CD14-positive monocyte (primary cell): Measurements from ENCODE around the gene THRB. TPM values are rescaled to one million over a fixed set of nuclear protein-coding genes. Genes with fewer than 3 reads are reported as not detected.

Experiments
- DNase-seq, 3 donors: peaks; one replicate each; pipeline ENCODE4 v3.0.0-alpha.2; 2011 to 2022
- H2AFZ ChIP-seq: 2 replicates; pipeline ENCODE4 v1.6.0; 2012; ENCODE audit warnings: mild to moderate bottlenecking, low read depth, low read length, inconsistent platforms; ENCODE audit not compliant: insufficient read depth, poor library complexity, severe bottlenecking
- H3K27ac ChIP-seq, 2 donors: 1 replicate in 1 of 2; 2 replicates in 1 of 2; pipeline ENCODE4 v1.5.1; 2012 to 2013; ENCODE audit warnings: low read length in 2 of 2, control low read depth in 1 of 2, inconsistent platforms in 1 of 2, low read depth in 1 of 2, mild to moderate bottlenecking in 1 of 2
- H3K27me3 ChIP-seq, 2 donors: one replicate each; pipeline versions ENCODE4 v1.6.0 to v1.6.1; 2011 to 2013; ENCODE audit warnings: low read length in 2 of 2; ENCODE audit not compliant: control insufficient read depth in 2 of 2, insufficient read depth in 2 of 2
- H3K36me3 ChIP-seq, 2 donors: replicated peaks in 1 of 2; 1 replicate in 1 of 2; 2 replicates in 1 of 2; pipeline versions ENCODE4 v1.5.1 to v1.6.1; 2012 to 2013; ENCODE audit warnings: low read length in 2 of 2, control low read depth in 1 of 2, inconsistent platforms in 1 of 2, mild to moderate bottlenecking in 1 of 2; ENCODE audit not compliant: insufficient read depth in 2 of 2, control insufficient read depth in 1 of 2
- H3K4me1 ChIP-seq, 2 donors: 1 replicate in 1 of 2; 2 replicates in 1 of 2; pipeline versions ENCODE4 v1.5.1 to v1.6.1; 2012 to 2013; ENCODE audit warnings: low read length in 2 of 2, control low read depth in 1 of 2, inconsistent platforms in 1 of 2, mild to moderate bottlenecking in 1 of 2, moderate library complexity in 1 of 2; ENCODE audit not compliant: insufficient read depth in 2 of 2, control insufficient read depth in 1 of 2
- H3K4me2 ChIP-seq: replicated peaks from 2 replicates; pipeline ENCODE3; 2012; ENCODE audit warnings: low read length, moderate library complexity, mild to moderate bottlenecking; ENCODE audit not compliant: poor library complexity, severe bottlenecking; ENCODE audit errors: extremely low read depth
- H3K4me3 ChIP-seq, 3 experiments: fragments of 200-600 bp in 1 of 3; sonication (generic) in 1 of 3; replicated peaks in 1 of 3; 1 replicate in 2 of 3; 2 replicates in 1 of 3; pipeline ENCODE4 v1.5.1; 2011 to 2013; ENCODE audit warnings: low read length in 3 of 3, mild to moderate bottlenecking in 3 of 3, control low read depth in 2 of 3, low read depth in 2 of 3, inconsistent platforms in 1 of 3, moderate library complexity in 1 of 3
- H3K79me2 ChIP-seq: 2 replicates; pipeline ENCODE4 v1.6.0; 2012; ENCODE audit warnings: mild to moderate bottlenecking, control low read depth, inconsistent platforms, low read length, moderate library complexity; ENCODE audit not compliant: insufficient read depth
- H3K9ac ChIP-seq: 2 replicates; pipeline ENCODE4 v1.6.0; 2017; ENCODE audit warnings: low read length, mild to moderate bottlenecking; ENCODE audit not compliant: insufficient read depth, poor library complexity, severe bottlenecking
- H3K9me3 ChIP-seq, 2 donors: replicated peaks in 1 of 2; 1 replicate in 1 of 2; 2 replicates in 1 of 2; pipeline versions ENCODE4 v1.5.1 to v1.6.1; 2012 to 2013; ENCODE audit warnings: low read length in 2 of 2, control low read depth in 1 of 2; ENCODE audit not compliant: control insufficient read depth in 1 of 2, insufficient read depth in 1 of 2
- H4K20me1 ChIP-seq: 2 replicates; pipeline ENCODE4 v1.6.0; 2012; ENCODE audit warnings: mild to moderate bottlenecking, low read length, control low read depth, moderate library complexity; ENCODE audit not compliant: insufficient read depth
- H3K27ac Mint-ChIP-seq, 7 donors: one replicate each; pipeline ENCODE4 v1.8.0; 2020; ENCODE audit warnings: mild to moderate bottlenecking in 7 of 7, mixed read lengths in 7 of 7, moderate library complexity in 6 of 7, inconsistent platforms in 2 of 7
- H3K27me3 Mint-ChIP-seq, 3 donors: one replicate each; pipeline ENCODE4 v1.8.0; 2021 to 2022; ENCODE audit warnings: low read depth in 3 of 3, mild to moderate bottlenecking in 3 of 3, mixed read lengths in 3 of 3, moderate library complexity in 3 of 3, inconsistent platforms in 1 of 3
- H3K36me3 Mint-ChIP-seq, 2 donors: one replicate each; pipeline ENCODE4 v1.8.0; 2020; ENCODE audit warnings: mixed read lengths in 2 of 2, inconsistent platforms in 1 of 2, mild to moderate bottlenecking in 1 of 2
- H3K4me1 Mint-ChIP-seq: one replicate; pipeline ENCODE4 v1.8.0; 2020; ENCODE audit warnings: mild to moderate bottlenecking, mixed read lengths
- H3K4me3 Mint-ChIP-seq, 2 donors: one replicate each; pipeline ENCODE4 v1.8.0; 2020; ENCODE audit warnings: mild to moderate bottlenecking in 2 of 2, mixed read lengths in 2 of 2, moderate library complexity in 1 of 2
- H3K9me3 Mint-ChIP-seq, 7 donors: one replicate each; pipeline ENCODE4 v1.8.0; 2020 to 2022; ENCODE audit warnings: mixed read lengths in 7 of 7, mild to moderate bottlenecking in 6 of 7, moderate library complexity in 6 of 7, inconsistent platforms in 2 of 7
- CTCF ChIP-seq: fragments of 200-600 bp; IDR thresholded peaks from one replicate; pipeline ENCODE4 v1.8.0; 2022; ENCODE audit warnings: antibody characterized with exemption, mild to moderate bottlenecking
- WGBS: methylation state at CpG from one replicate; pipeline ENCODE4 v1.1.5; 2013; ENCODE audit warnings: missing lambda C conversion rate; ENCODE audit not compliant: insufficient coverage; 5-methylcytosine and 5-hydroxymethylcytosine counted together
- intact Hi-C, 2 donors: fragments of 100-400 bp; cut with micrococcal nuclease; formaldehyde crosslinking; loops; one replicate each; pipeline versions ENCODE4 v1.15.0 to v1.15.1; 2023
- polyA plus RNA-seq, 3 donors: library from polyadenylated mRNA; depleted of rRNA in 1 of 3; unstranded in 2 of 3; stranded (reverse) in 1 of 3; fragments of 300-500 nt in 2 of 3; fragments of >200 nt in 1 of 3; fragmentation: Illumina TruSeq in 2 of 3; gene quantifications; 1 replicate in 2 of 3; 2 replicates in 1 of 3; pipeline ENCODE4 v1.2.3, GENCODE V29; 2012 to 2021

THRB gene
- polyA plus RNA-seq, 3 donors = 0.05 TPM; not detected in 2

GRCh38 chr3:24235121-24235520 is 259.5 kb downstream of the THRB start:
- no peak overlapping the region for H2AFZ ChIP-seq
- no peaks in the 10 kb centered on the region for H3K27me3 ChIP-seq
- H3K9me3 ChIP-seq = no peaks in the 10 kb centered on the region
- H3K36me3 Mint-ChIP-seq = no peaks in the 10 kb centered on the region
- H3K4me1 ChIP-seq = no peaks in the 10 kb centered on the region
- intact Hi-C loops = loop anchor here (5.0 kb wide), 2 partner anchors 238 to 348 kb away; no protein-coding TSS in a partner anchor
- H4K20me1 ChIP-seq = no peaks in the 10 kb centered on the region
- WGBS = 88% methylated on average over 3 of the region's 3 CpGs
- TF ChIP-seq CTCF = no peak
- H3K4me1 Mint-ChIP-seq = peaks cover under 1% of the 10 kb centered on the region
- H3K27ac ChIP-seq = no peak overlapping the region
- no peak for DNase-seq
- H3K4me3 Mint-ChIP-seq = no peak overlapping the region
- no peak overlapping the region for H3K4me2 ChIP-seq
- H3K79me2 ChIP-seq = no peaks in the 10 kb centered on the region
- no peak overlapping the region for H3K4me3 ChIP-seq
- no peaks in the 10 kb centered on the region for H3K9me3 Mint-ChIP-seq
- H3K36me3 ChIP-seq = no peaks in the 10 kb centered on the region
- no peak overlapping the region for H3K9ac ChIP-seq
- no peak overlapping the region for H3K27ac Mint-ChIP-seq
- H3K27me3 Mint-ChIP-seq = peaks cover 0 to 11% (median 3%) of the 10 kb centered on the region in 3 donors

GRCh38 chr3:24232784-24233183 is 261.9 kb downstream of the THRB start:
- Histone ChIP-seq H3K27me3 (no peaks in the 10 kb centered on the region), H3K27ac (no peak overlapping the region), H3K4me1 (no peaks in the 10 kb centered on the region), H3K36me3 (no peaks in the 10 kb centered on the region), H3K4me2 (no peak overlapping the region), H3K4me3 (no peak overlapping the region), H3K79me2 (no peaks in the 10 kb centered on the region), H2AFZ (no peak overlapping the region), H4K20me1 (no peaks in the 10 kb centered on the region), H3K9me3 (no peaks in the 10 kb centered on the region), H3K9ac (no peak overlapping the region)
- Mint-ChIP-seq H3K36me3 (no peaks in the 10 kb centered on the region), H3K27me3 (peaks cover 0 to 11% (median 2%) of the 10 kb centered on the region in 3 donors), H3K27ac (no peak overlapping the region), H3K4me3 (no peak overlapping the region), H3K9me3 (no peaks in the 10 kb centered on the region), H3K4me1 (peaks cover 8% of the 10 kb centered on the region)
- TF ChIP-seq CTCF = no peak
- DNase-seq = no peak
- WGBS = no CpG with 5 or more reads among the region's 1 CpG
- intact Hi-C loops = no loop called here
